ENCODE data around the gene FBXO2. TPM values are rescaled to one million over a fixed set of nuclear protein-coding genes. Genes with fewer than 3 reads are reported as not detected.
"Not testable (repeated sequence)": the region's sequence is repeated elsewhere in the genome, so short reads cannot be mapped to it uniquely, and the experiment has no call there.

FBXO2 gene
- total RNA-seq, 1 donor from 2014 or later, result 3.1 TPM

DNA sequence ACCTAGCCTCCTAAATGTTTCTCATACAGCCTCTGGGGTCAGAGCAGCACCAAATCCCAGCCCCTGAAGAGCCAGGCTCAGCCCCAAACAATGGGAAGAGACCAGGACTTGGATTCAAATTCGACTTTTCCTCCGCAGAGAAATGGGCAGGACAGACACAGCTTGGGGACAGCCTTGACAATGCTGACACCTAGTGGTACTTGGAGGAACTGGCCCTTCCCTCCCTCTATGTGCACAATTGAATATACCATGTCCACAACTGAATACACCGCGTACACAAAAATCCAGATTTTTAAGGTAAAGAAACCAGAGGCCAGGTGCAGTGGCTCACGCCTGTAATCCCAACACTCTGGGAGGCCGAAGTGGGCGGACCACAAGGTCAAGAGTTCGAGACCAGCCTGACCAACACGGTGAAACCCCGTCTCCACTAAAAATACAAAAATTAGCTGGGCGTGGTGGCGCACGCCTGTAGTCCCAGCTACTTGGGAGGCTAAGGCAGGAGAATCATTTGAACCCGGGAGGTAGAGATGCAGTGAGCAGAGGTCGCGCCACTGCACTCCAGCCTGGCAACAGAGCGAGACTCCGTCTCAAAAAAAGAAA is 11.7 kb downstream of the FBXO2 start:
- H3K27ac Mint-ChIP-seq, H3K36me3 Mint-ChIP-seq, H3K9me3 Mint-ChIP-seq, H3K4me3 Mint-ChIP-seq, H3K4me1 Mint-ChIP-seq: not testable (repeated sequence)
- DNase-seq (ENCODE audit: low spot score in 2 of 2, unreplicated experiment in 2 of 2), result peak in 1 of 2 experiments; percentile 75
- TF ChIP-seq, protein P1, sequence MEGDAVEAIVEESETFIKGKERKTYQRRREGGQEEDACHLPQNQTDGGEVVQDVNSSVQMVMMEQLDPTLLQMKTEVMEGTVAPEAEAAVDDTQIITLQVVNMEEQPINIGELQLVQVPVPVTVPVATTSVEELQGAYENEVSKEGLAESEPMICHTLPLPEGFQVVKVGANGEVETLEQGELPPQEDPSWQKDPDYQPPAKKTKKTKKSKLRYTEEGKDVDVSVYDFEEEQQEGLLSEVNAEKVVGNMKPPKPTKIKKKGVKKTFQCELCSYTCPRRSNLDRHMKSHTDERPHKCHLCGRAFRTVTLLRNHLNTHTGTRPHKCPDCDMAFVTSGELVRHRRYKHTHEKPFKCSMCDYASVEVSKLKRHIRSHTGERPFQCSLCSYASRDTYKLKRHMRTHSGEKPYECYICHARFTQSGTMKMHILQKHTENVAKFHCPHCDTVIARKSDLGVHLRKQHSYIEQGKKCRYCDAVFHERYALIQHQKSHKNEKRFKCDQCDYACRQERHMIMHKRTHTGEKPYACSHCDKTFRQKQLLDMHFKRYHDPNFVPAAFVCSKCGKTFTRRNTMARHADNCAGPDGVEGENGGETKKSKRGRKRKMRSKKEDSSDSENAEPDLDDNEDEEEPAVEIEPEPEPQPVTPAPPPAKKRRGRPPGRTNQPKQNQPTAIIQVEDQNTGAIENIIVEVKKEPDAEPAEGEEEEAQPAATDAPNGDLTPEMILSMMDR (IDR thresholded peaks at IDR 0.05; ENCODE audit: unreplicated experiment), result peak; percentile 84
- peaks cover 25% of the 10 kb centered on the region for H3K27me3 Mint-ChIP-seq (ENCODE audit: low read depth)

DNA sequence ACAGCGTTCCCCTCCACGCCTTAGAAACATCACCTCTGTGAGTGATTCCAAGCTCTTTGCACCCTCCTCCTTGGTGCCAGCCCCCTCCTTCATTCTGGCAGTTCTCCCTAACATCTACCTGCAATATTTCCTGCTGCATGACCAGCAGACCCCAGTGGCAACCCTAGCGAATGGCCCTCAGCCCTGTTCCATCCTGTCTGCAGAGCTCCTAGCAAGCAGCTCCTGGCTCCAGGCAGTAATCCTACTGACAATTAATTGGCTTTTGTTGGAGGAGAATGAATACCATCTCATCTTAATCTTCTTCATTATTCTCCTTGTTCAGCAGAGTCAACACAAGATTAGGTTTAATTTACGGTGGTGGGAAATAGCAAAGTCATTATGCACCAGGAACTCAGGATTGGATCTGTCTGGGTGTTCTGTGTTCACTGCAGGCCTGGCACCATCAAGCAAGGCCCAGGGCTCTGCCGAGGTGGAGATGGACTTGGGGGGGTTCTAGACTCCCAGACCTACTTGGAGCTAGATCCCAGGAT is 12.4 kb downstream of the FBXO2 start:
- Mint-ChIP-seq H3K27ac (no peak overlapping the region), H3K36me3 (no peaks in the 10 kb centered on the region), H3K4me3 (no peak overlapping the region), H3K27me3 (ENCODE audit: low read depth) (peaks cover 23% of the 10 kb centered on the region), H3K4me1 (no peaks in the 10 kb centered on the region), H3K9me3 (no peaks in the 10 kb centered on the region)
- TF ChIP-seq, protein P1 (IDR thresholded peaks at IDR 0.05; ENCODE audit: unreplicated experiment), result no peak
- no peak for DNase-seq (ENCODE audit: low spot score in 2 of 2, unreplicated experiment in 2 of 2)

DNA sequence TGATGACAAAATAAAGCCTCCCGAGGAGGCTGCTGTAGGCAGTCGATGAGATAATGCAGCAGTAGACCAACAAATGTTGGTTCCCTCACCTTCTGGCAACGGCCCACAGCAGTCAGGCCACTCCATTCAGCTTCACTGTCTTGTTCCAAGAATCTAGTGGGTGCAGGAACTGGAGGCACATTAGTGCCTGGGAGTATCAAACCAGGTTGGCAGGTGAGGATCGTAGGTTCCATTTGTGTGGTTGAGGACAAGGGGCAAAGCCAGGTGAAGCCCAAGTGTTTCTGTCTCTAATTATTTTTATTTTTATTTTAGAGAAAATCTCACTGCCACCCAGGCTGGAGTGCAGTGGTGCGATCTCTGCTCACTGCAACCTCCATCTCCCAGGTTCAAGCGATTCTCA is 13.3 kb downstream of the FBXO2 start:
- peaks cover 20% of the 10 kb centered on the region for H3K27me3 Mint-ChIP-seq (ENCODE audit: low read depth)
- H3K27ac Mint-ChIP-seq, result no peak overlapping the region
- no peak for DNase-seq (ENCODE audit: low spot score in 2 of 2, unreplicated experiment in 2 of 2)
- no peaks in the 10 kb centered on the region for H3K36me3 Mint-ChIP-seq
- TF ChIP-seq, protein P1 (IDR thresholded peaks at IDR 0.05; ENCODE audit: unreplicated experiment), result no peak
- H3K4me3 Mint-ChIP-seq, result no peak overlapping the region
- no peaks in the 10 kb centered on the region for H3K4me1 Mint-ChIP-seq
- H3K9me3 Mint-ChIP-seq, result no peaks in the 10 kb centered on the region

DNA sequence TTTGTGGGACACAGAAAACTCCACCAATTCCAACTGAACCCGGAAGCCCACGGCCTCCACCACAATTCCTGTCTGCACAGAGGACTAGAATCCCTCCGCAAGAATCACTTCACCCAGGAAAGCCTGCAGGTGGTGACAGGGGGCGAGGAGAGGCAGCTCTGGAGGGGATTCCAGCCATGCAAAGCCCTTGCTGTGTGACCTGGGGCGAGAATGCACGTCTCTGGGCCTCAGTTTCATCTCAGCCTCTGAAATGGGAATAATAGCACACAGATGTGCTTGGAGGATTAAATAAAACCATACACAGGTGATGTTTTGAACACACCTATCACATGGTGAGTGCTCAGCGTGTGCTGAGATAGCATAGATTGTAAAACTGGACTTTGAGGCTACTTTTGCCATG is 14.1 kb downstream of the FBXO2 start:
- Mint-ChIP-seq H3K4me3 (no peak overlapping the region), H3K36me3 (no peaks in the 10 kb centered on the region), H3K27me3 (ENCODE audit: low read depth) (peaks cover 23% of the 10 kb centered on the region), H3K9me3 (no peaks in the 10 kb centered on the region), H3K27ac (no peak overlapping the region), H3K4me1 (no peaks in the 10 kb centered on the region)
- TF ChIP-seq, protein P1 (IDR thresholded peaks at IDR 0.05; ENCODE audit: unreplicated experiment), result no peak
- no peak for DNase-seq (ENCODE audit: low spot score in 2 of 2, unreplicated experiment in 2 of 2)

DNA sequence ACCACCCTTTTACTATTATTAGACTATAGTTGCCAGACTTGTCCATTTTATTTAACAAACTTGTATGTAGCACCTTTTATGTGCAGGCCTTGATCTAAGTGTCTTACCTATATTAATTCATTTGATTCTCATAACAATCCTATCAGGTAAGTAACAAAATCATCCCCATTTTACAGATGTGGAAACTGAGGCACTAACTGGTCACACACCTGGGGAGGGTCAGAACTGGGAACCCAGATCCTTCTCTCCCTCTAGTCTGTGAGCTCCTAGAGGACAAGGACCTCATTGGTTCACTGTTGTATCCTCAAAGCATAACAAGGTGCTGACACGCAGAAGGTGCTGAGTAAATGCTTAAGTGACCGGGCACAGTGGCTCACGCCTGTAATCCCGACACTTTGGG is 14.9 kb downstream of the FBXO2 start:
- no peaks in the 10 kb centered on the region for H3K36me3 Mint-ChIP-seq
- H3K27me3 Mint-ChIP-seq (ENCODE audit: low read depth), result peaks cover 26% of the 10 kb centered on the region
- no peak overlapping the region for H3K4me3 Mint-ChIP-seq
- H3K27ac Mint-ChIP-seq, result no peak overlapping the region
- no peak for DNase-seq (ENCODE audit: low spot score in 2 of 2, unreplicated experiment in 2 of 2)
- no peaks in the 10 kb centered on the region for H3K4me1 Mint-ChIP-seq
- no peaks in the 10 kb centered on the region for H3K9me3 Mint-ChIP-seq
- TF ChIP-seq, protein P1 (IDR thresholded peaks at IDR 0.05; ENCODE audit: unreplicated experiment), result no peak

Data from mesothelial cell of epicardium (in vitro differentiated cells).